Hepatocyte (in vitro differentiated cells): Measurements from ENCODE around the gene FEM1A. TPM values are rescaled to one million over a fixed set of nuclear protein-coding genes. Genes with fewer than 3 reads are reported as not detected.
"Not testable (repeated sequence)": the region's sequence is repeated elsewhere in the genome, so short reads cannot be mapped to it uniquely, and the experiment has no call there.

Experiments
- DNase-seq: peaks from one replicate; pipeline ENCODE4 v3.0.0-alpha.2; 2016; ENCODE audit warnings: low spot score
- H2AFZ ChIP-seq: fragments of 200-600 bp; sonication (generic); 2 replicates; pipeline ENCODE4 v1.6.0; 2016; ENCODE audit warnings: antibody characterized with exemption, mild to moderate bottlenecking
- H3K27ac ChIP-seq: fragments of 200-600 bp; sonication (generic); 2 replicates; pipeline ENCODE4 v1.5.1; 2016; ENCODE audit warnings: mild to moderate bottlenecking
- H3K27me3 ChIP-seq: fragments of 200-600 bp; sonication (generic); 2 replicates; pipeline ENCODE4 v1.6.1; 2016
- H3K36me3 ChIP-seq: fragments of 200-600 bp; sonication (generic); replicated peaks from 2 replicates; pipeline ENCODE4 v1.5.1; 2016; ENCODE audit warnings: low read depth; ENCODE audit not compliant: insufficient read depth
- H3K4me1 ChIP-seq: fragments of 200-600 bp; sonication (generic); 2 replicates; pipeline ENCODE4 v1.5.1; 2016; ENCODE audit warnings: mild to moderate bottlenecking, moderate library complexity; ENCODE audit not compliant: insufficient read depth
- H3K4me2 ChIP-seq: fragments of 200-600 bp; sonication (generic); 2 replicates; pipeline ENCODE4 v1.6.0; 2016
- H3K4me3 ChIP-seq: fragments of 200-600 bp; sonication (generic); 2 replicates; pipeline ENCODE4 v1.5.1; 2016; ENCODE audit warnings: mild to moderate bottlenecking
- H3K79me2 ChIP-seq: fragments of 200-600 bp; sonication (generic); 2 replicates; pipeline ENCODE4 v1.6.0; 2017; ENCODE audit warnings: mild to moderate bottlenecking
- H3K9me2 ChIP-seq: fragments of 200-600 bp; sonication (generic); replicated peaks from 2 replicates; pipeline ENCODE4 v1.6.0; 2017; ENCODE audit warnings: mild to moderate bottlenecking; ENCODE audit not compliant: insufficient read depth
- H3K9me3 ChIP-seq: fragments of 200-600 bp; sonication (generic); 2 replicates; pipeline ENCODE4 v1.5.1; 2016; ENCODE audit warnings: low read depth, mild to moderate bottlenecking
- H4K20me1 ChIP-seq: fragments of 200-600 bp; sonication (generic); 2 replicates; pipeline ENCODE4 v1.6.0; 2016; ENCODE audit warnings: mild to moderate bottlenecking; ENCODE audit not compliant: insufficient read depth, poor library complexity, severe bottlenecking
- CTCF ChIP-seq: fragments of 200-600 bp; sonication (generic); IDR thresholded peaks from 2 replicates; pipeline ENCODE4 v1.5.1; 2016; ENCODE audit warnings: antibody characterized with exemption, mild to moderate bottlenecking; ENCODE audit not compliant: poor library complexity
- EZH2 ChIP-seq: fragments of 200-600 bp; sonication (generic); IDR thresholded peaks from 2 replicates; pipeline ENCODE4 v1.6.1; 2016; ENCODE audit warnings: antibody characterized with exemption, mild to moderate bottlenecking, borderline replicate concordance
- EZH2phosphoT487 ChIP-seq: fragments of 200-600 bp; sonication (generic); IDR thresholded peaks from one replicate; pipeline ENCODE4 v1.6.1; 2018; ENCODE audit warnings: antibody characterized with exemption, mild to moderate bottlenecking, low read depth, moderate library complexity; ENCODE audit not compliant: unreplicated experiment, severe bottlenecking
- WGBS: methylation state at CpG from one replicate; pipeline ENCODE4 v1.1.6; 2016; ENCODE audit warnings: low lambda C conversion rate; ENCODE audit errors: missing lambda C conversion rate; 5-methylcytosine and 5-hydroxymethylcytosine counted together
- polyA plus RNA-seq: library from polyadenylated mRNA; unstranded; fragments of >200 nt; fragmentation: Nextera tagmentation; extraction: Ambion mirVana; gene quantifications from 2 replicates; pipeline ENCODE4 v1.2.1, GENCODE V29; 2016
- total RNA-seq: library from RNA; depleted of rRNA; stranded (reverse); fragments of >200 nt; gene quantifications from 2 replicates; pipeline ENCODE4 v1.2.3, GENCODE V29; 2014

FEM1A gene
- total and polyA plus RNA-seq, 2 experiments from 2014 or later: 1.3 to 9.2 TPM

- DNase-seq: no peak
- WGBS: 94% methylated on average over 4 of the region's 4 CpGs
- Histone ChIP-seq H3K36me3 (no peaks in the 10 kb centered on the region), H3K4me2 (no peak overlapping the region), H3K4me1 (no peaks in the 10 kb centered on the region), H4K20me1 (no peaks in the 10 kb centered on the region), H3K9me2 (no peaks in the 10 kb centered on the region), H3K27ac (no peak overlapping the region), H2AFZ (no peak overlapping the region), H3K27me3 (no peaks in the 10 kb centered on the region), H3K9me3 (no peaks in the 10 kb centered on the region), H3K4me3 (no peak overlapping the region), H3K79me2 (peaks cover 24% of the 10 kb centered on the region)
- TF ChIP-seq EZH2phosphoT487 (no peak), EZH2 (no peak), CTCF (no peak)
These were observed 29.7 kb downstream of the FEM1A start for GRCh38 chr19:4821265-4821664.

- H3K9me3 ChIP-seq, H2AFZ ChIP-seq, H3K36me3 ChIP-seq, H3K4me2 ChIP-seq, H3K4me1 ChIP-seq, H3K27ac ChIP-seq, H3K4me3 ChIP-seq, H4K20me1 ChIP-seq, H3K27me3 ChIP-seq, DNase-seq, H3K9me2 ChIP-seq: not testable (repeated sequence)
- H3K79me2 ChIP-seq: peaks cover 30% of the 10 kb centered on the region
- WGBS: 99% methylated on average over 7 of the region's 7 CpGs
These were observed 30.8 kb downstream of the FEM1A start for GRCh38 chr19:4822354-4822753.

- DNase-seq: no peak
- Histone ChIP-seq H3K79me2 (peaks cover 40% of the 10 kb centered on the region), H3K4me1 (no peaks in the 10 kb centered on the region), H3K4me2 (no peak overlapping the region), H3K27me3 (no peaks in the 10 kb centered on the region), H4K20me1 (no peaks in the 10 kb centered on the region), H3K36me3 (no peaks in the 10 kb centered on the region), H2AFZ (no peak overlapping the region), H3K9me3 (no peaks in the 10 kb centered on the region), H3K9me2 (no peaks in the 10 kb centered on the region), H3K4me3 (no peak overlapping the region), H3K27ac (no peak overlapping the region)
- 92% methylated on average over 6 of the region's 6 CpGs for WGBS
- TF ChIP-seq EZH2 (no peak), EZH2phosphoT487 (no peak), CTCF (no peak)
These were observed 32.0 kb downstream of the FEM1A start for GRCh38 chr19:4823577-4823976.

GRCh38 chr19:4829001-4829712, 37.6 kb downstream of the FEM1A start:
- Histone ChIP-seq H2AFZ (no peak overlapping the region), H3K4me2 (peak overlapping the region; percentile 75), H3K9me2 (no peaks in the 10 kb centered on the region), H3K4me1 (peaks cover 12% of the 10 kb centered on the region), H3K79me2 (peaks cover 59% of the 10 kb centered on the region), H3K4me3 (no peak overlapping the region), H4K20me1 (no peaks in the 10 kb centered on the region), H3K9me3 (no peaks in the 10 kb centered on the region), H3K36me3 (no peaks in the 10 kb centered on the region), H3K27ac (peak overlapping the region; percentile 78), H3K27me3 (no peaks in the 10 kb centered on the region)
- 73% methylated on average over 13 of the region's 16 CpGs for WGBS
- DNase-seq: peak; percentile 69
- TF ChIP-seq CTCF (peak; percentile 21), EZH2 (no peak), EZH2phosphoT487 (no peak)
